Occipital lobe (tissue), 2 donors: ENCODE measurements around the gene SNAPC2. TPM values are rescaled to one million over a fixed set of nuclear protein-coding genes. Genes with fewer than 3 reads are reported as not detected.
A peak's percentile ranks its signal among the peaks of the same experiment; 100 is the strongest.
"Not testable (repeated sequence)": the region's sequence is repeated elsewhere in the genome, so short reads cannot be mapped to it uniquely, and the experiment has no call there.

Experiments
- DNase-seq: peaks from one replicate; lab custom pipeline; 2025; lab: John Stamatoyannopoulos, UW
- total RNA-seq: library from RNA; depleted of rRNA; stranded (reverse); fragments of >200 nt; gene quantifications from one replicate; pipeline ENCODE4 v1.2.3, GENCODE V29; 2014

Gene SNAPC2
- total RNA-seq, 1 donor from 2014 or later = 6.2 TPM

GRCh38 chr19:7888145-7888825 lies 31.9 kb upstream of the SNAPC2 start, which contains the start of gene LRRC8E:
Gene LRRC8E, plus strand, starts transcription at chr19:7888510. Its CDS starts 7,094 bp downstream, at chr19:7895604.
- DNase-seq = no peak

- no peak for DNase-seq
These were observed 31.3 kb upstream of the SNAPC2 start for GRCh38 chr19:7888826-7889217.

GRCh38 chr19:7893362-7894101 lies 26.6 kb upstream of the SNAPC2 start:
- DNase-seq = not testable (repeated sequence)

GRCh38 chr19:7894612-7895309 lies 25.4 kb upstream of the SNAPC2 start:
- no peak for DNase-seq

DNA sequence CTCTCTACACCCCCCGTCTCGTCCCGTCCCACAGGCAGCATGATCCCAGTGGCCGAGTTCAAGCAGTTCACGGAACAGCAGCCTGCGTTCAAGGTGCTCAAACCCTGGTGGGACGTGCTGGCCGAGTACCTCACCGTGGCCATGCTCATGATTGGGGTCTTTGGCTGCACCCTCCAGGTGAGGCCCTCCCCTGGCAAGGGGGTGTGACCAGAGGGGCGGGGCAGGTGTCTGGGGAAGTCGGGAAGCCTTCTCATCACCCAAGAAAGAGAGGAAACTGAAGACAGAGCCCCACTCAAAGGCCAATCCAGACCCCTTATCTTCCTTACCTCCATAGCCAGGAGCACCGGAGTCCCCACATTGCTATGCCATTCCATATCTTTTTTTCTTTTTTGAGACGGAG lies 24.6 kb upstream of the SNAPC2 start:
- DNase-seq = no peak

GRCh38 chr19:7897292-7897691 lies 22.8 kb upstream of the SNAPC2 start:
- DNase-seq = no peak

- no peak for DNase-seq
These were observed 21.2 kb upstream of the SNAPC2 start for GRCh38 chr19:7898967-7899366.

DNA sequence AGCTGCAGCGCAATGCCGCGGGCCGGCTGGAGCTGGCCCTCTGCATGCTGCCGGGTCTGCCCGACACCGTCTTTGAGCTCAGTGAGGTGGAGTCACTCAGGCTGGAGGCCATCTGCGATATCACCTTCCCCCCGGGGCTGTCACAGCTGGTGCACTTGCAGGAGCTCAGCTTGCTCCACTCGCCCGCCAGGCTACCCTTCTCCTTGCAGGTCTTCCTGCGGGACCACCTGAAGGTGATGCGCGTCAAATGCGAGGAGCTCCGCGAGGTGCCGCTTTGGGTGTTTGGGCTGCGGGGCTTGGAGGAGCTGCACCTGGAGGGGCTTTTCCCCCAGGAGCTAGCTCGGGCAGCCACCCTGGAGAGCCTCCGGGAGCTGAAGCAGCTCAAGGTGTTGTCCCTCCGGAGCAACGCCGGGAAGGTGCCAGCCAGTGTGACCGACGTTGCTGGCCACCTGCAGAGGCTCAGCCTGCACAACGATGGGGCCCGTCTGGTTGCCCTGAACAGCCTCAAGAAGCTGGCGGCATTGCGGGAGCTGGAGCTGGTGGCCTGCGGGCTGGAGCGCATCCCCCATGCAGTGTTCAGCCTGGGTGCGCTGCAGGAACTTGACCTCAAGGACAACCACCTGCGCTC lies 20.3 kb upstream of the SNAPC2 start:
- no peak for DNase-seq

DNA sequence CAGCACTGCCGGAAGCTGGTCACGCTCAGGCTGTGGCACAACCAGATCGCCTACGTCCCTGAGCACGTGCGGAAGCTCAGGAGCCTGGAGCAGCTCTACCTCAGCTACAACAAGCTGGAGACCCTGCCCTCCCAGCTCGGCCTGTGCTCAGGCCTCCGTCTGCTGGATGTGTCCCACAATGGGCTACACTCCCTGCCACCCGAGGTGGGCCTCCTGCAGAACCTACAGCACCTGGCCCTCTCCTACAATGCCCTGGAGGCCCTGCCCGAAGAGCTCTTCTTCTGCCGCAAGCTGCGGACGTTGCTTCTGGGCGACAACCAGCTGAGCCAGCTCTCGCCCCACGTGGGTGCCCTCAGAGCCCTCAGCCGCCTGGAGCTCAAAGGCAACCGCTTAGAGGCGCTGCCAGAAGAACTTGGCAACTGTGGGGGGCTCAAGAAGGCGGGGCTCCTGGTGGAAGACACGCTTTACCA lies 19.7 kb upstream of the SNAPC2 start:
- no peak for DNase-seq

DNA sequence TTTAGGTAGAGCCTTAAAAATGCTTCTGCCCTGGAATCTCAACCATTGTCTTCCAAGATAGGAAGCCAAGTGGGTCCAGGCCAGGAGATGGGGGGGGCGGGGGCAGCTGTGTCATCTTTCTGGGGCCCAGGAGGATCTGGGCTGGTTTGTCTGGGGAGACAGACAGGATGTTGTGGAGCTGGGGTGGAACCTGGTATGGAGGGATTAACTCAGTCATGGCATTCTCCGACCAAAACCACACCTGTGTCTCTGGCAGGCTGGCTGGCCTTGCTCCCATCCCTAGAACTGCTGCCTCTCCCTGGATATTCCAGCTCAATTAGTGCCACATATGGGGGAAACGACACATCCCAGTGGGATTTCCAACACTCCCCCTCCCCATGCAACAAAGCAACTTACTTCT lies 19.2 kb upstream of the SNAPC2 start:
- DNase-seq = no peak

- no peak for DNase-seq
These were observed 18.8 kb upstream of the SNAPC2 start for GRCh38 chr19:7901337-7901736.

GRCh38 chr19:7902796-7903243 lies 17.3 kb upstream of the SNAPC2 start:
- DNase-seq = no peak

DNA sequence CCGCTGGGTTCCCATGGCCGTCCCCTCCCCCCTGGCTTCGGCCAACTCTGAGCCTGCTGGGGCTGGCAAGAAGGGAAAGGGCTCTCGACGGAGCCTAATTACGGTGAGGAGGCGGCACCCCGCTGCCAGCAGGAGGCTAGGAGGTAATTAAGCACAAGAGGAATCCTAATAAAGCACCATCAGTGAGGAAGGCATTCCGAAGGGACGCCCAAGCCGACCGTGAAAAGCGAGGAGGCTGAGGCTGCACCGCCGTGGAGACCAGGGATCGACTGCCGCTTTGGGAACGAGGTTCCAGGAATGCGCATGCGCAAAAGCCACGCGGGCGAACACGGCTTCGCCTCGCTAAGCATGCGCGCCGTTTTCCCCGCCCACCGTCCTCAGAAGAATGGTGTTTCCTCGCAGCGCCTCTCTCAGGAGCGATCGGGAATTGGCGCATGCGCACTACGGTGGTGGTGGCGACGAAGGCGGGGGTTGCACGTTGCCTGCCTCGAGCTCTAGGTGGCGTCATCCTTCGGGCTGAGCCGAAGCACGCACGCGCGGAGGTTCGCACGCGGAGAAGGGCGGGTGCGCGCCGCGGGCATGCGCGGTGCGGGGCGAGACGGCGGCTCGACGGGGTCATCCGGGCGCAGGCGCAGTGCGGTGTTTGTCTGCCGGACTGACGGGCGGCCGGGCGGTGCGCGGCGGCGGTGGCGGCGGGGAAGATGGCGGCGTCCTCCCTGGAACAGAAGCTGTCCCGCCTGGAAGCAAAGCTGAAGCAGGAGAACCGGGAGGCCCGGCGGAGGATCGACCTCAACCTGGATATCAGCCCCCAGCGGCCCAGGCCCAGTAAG lies 16.7 kb upstream of the SNAPC2 start, which contains the start of gene MAP2K7:
TSS of gene MAP2K7 (plus strand) at position 634 of the 830 bp plus-strand sequence. CDS start at position 702, 68 bp downstream.
- DNase-seq = peak; percentile 96

- no peak for DNase-seq
These were observed 15.8 kb upstream of the SNAPC2 start for GRCh38 chr19:7904074-7905020.

DNA sequence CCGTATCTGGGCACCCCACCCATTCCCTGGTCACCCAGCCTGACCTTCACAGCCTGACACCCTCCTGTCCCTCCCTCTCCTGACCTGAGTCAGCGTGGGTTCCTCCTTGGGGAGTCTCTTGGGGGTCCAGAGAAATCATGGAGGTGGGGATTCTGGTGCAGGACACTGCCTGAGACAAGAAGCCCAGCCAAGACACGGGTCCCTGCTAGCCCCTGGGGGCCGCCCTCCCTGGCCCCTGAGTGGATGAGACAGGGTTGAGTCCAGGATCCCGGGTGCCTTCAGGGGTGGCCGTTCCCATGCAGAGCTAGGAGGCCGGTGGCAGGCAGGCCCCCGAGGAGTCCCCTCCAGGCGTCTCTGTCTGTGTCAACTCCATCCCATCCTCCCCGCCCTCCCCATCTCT lies 14.9 kb upstream of the SNAPC2 start:
- DNase-seq = no peak

DNA sequence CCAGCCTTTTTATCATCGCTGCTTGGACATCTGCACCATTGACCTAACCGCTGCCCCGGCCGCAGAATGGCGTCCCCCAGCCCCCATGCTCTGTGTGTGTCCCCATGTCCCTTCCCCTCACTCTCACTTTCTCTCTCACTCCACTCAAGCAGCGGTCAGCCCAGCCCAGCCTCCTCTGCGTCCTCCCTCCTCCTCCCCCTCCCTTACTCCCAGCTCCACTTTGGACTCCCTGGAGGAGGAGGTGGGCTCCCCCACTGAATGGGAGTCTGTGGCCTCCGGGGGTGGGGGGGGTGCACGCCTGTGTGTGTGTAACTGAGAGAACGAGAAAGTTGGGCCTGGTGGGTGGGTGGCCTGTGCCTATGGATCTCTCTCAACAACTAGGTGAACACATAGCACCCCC lies 14.3 kb upstream of the SNAPC2 start:
- DNase-seq = no peak

- no peak for DNase-seq
These were observed 13.0 kb upstream of the SNAPC2 start for GRCh38 chr19:7907122-7907521.

- no peak for DNase-seq
These were observed 12.6 kb upstream of the SNAPC2 start for GRCh38 chr19:7907544-7907943.

- no peak for DNase-seq
These were observed 11.9 kb upstream of the SNAPC2 start for GRCh38 chr19:7908078-7908699.
